ENCODE data around the gene PPP3CA.

Gene PPP3CA

DNA sequence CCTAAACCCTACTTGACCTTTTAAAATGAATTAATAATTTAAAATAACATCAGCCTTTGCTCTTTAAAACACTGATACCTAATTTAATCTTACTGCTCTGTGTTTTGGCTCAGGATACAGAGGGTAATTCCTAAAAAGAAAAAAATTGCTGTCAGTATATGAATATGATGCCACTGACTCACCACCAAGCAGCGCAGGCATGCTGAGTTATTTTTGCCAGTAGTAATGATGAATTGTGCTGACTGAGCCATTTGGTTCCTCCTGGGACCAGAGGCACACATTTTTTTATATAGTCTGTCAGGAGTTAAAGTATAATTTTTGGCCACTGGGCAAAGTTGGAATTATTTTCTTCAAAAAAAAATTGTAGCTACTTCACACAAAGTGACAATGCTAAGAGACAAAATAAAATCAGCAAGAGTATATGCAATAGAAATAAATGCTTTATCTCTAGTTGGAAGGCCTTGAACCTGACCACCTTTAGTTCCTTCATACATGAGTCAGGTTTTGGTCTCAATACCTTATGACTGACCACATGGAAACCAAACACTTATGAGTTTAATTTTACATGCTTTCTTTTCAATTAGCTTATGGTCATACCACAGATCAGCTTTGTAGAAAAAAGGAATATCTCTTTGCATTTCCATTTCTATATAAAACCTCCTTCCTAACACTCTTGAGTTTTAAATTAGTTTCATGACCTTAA is 115.1 kb downstream of the PPP3CA start:
- Mint-ChIP-seq H3K4me3 (no peak overlapping the region), H3K9me3 (no peaks in the 10 kb centered on the region)

GRCh38 chr4:101230801-101231426 is 116.4 kb downstream of the PPP3CA start:
- no peak for TF ChIP-seq CTCF (IDR thresholded peaks at IDR 0.05)
- no peak overlapping the region for H3K4me3 Mint-ChIP-seq
- H3K9me3 Mint-ChIP-seq = no peaks in the 10 kb centered on the region
- H3K36me3 Mint-ChIP-seq (ENCODE audit: low read depth) = no peaks in the 10 kb centered on the region
- no peaks in the 10 kb centered on the region for H3K4me1 Mint-ChIP-seq
- H3K27me3 Mint-ChIP-seq (ENCODE audit: low read depth, poor library complexity) = peaks cover 4% of the 10 kb centered on the region
- H3K27ac Mint-ChIP-seq = peak overlapping the region; percentile 23
- DNase-seq = no peak

More for the DNA sequence above, 115.1 kb downstream of the PPP3CA start:
- no peak overlapping the region for H3K27ac Mint-ChIP-seq
- no peaks in the 10 kb centered on the region for H3K4me1 Mint-ChIP-seq
- H3K27me3 Mint-ChIP-seq (ENCODE audit: low read depth, poor library complexity) = peaks cover 4% of the 10 kb centered on the region
- DNase-seq = no peak
- no peak for TF ChIP-seq CTCF (IDR thresholded peaks at IDR 0.05)
- H3K36me3 Mint-ChIP-seq (ENCODE audit: low read depth) = no peaks in the 10 kb centered on the region

DNA sequence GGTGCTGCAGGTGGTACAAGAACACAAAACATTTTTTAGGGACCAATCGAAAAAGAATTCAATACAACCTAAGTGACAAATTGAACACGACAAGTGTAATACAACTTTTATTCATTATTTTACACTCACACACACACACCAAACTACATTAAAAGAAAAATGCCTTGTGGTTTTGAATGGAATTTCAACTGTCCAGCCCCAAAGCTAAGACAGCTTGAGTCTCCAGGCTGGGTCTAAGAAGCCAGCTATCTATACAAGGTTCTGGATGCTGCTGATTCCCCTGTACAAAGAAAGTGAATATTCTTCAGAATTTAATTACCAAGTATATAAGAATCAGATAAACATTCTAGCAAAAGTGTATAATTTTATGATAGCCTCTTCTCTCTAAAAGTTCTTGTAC is 118.2 kb downstream of the PPP3CA start:
- Mint-ChIP-seq H3K4me1 (no peaks in the 10 kb centered on the region), H3K36me3 (ENCODE audit: low read depth) (no peaks in the 10 kb centered on the region), H3K4me3 (no peak overlapping the region), H3K9me3 (no peaks in the 10 kb centered on the region), H3K27ac (no peak overlapping the region), H3K27me3 (ENCODE audit: low read depth, poor library complexity) (peaks cover 4% of the 10 kb centered on the region)
- DNase-seq = no peak
- no peak for TF ChIP-seq CTCF (IDR thresholded peaks at IDR 0.05)

DNA sequence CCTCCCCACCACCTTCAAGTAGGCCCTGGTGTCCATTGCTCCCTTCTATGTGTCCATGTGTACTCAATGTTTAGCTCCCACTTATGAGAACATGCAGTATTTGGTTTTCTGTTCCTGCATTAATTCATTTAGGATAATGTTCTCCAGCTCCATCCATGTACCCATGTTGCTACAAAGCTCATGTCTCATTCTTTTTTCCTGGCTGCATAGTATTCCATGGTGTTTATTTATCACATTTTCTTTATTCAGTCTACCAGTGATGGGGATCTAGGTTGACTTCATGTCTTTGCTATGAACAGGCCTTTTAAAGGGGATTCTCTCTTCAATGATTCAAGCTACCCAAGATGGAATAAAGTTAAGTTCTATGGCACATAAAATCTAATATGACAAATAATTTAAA is 119.6 kb downstream of the PPP3CA start:
- Mint-ChIP-seq H3K4me3 (no peak overlapping the region), H3K4me1 (no peaks in the 10 kb centered on the region), H3K36me3 (ENCODE audit: low read depth) (no peaks in the 10 kb centered on the region), H3K27ac (no peak overlapping the region), H3K27me3 (ENCODE audit: low read depth, poor library complexity) (peaks cover 4% of the 10 kb centered on the region), H3K9me3 (no peaks in the 10 kb centered on the region)
- no peak for TF ChIP-seq CTCF (IDR thresholded peaks at IDR 0.05)
- DNase-seq = no peak

GRCh38 chr4:101224358-101225218 is 122.7 kb downstream of the PPP3CA start:
- no peak for TF ChIP-seq CTCF (IDR thresholded peaks at IDR 0.05)
- no peaks in the 10 kb centered on the region for H3K36me3 Mint-ChIP-seq (ENCODE audit: low read depth)
- H3K4me1 Mint-ChIP-seq = no peaks in the 10 kb centered on the region
- no peak for DNase-seq
- H3K27ac Mint-ChIP-seq = no peak overlapping the region
- peaks cover 4% of the 10 kb centered on the region for H3K27me3 Mint-ChIP-seq (ENCODE audit: low read depth, poor library complexity)
- H3K9me3 Mint-ChIP-seq = no peaks in the 10 kb centered on the region
- H3K4me3 Mint-ChIP-seq = no peak overlapping the region
